Lower leg skin (tissue), 4 donors: ENCODE measurements around the gene FAM227B. TPM values are rescaled to one million over a fixed set of nuclear protein-coding genes. Genes with fewer than 3 reads are reported as not detected.

Experiments used
- DNase-seq, 2 donors: peaks; one replicate each; pipeline ENCODE4 v3.0.0-alpha.2; 2019; ENCODE audit warnings: low spot score in 2 of 2
- H3K4me3 ChIP-seq: fragments of 200-600 bp; sonication (generic); 2 replicates; pipeline ENCODE4 v1.5.1; 2017; ENCODE audit warnings: mild to moderate bottlenecking, low read depth; ENCODE audit not compliant: poor library complexity, severe bottlenecking
- CTCF ChIP-seq, 3 donors: fragments of 450-650 bp; IDR thresholded peaks; one replicate each; pipeline ENCODE4 v1.5.1; 2016; ENCODE audit warnings: antibody characterized with exemption in 3 of 3, mild to moderate bottlenecking in 3 of 3, moderate library complexity in 2 of 3
- POLR2A ChIP-seq, 2 donors: fragments of 450-650 bp; IDR thresholded peaks; one replicate each; pipeline ENCODE4 v1.6.1; 2016 to 2017; ENCODE audit warnings: antibody characterized with exemption in 2 of 2, mild to moderate bottlenecking in 1 of 2, moderate library complexity in 1 of 2
- WGBS, 2 donors: methylation state at CpG; one replicate each; pipeline ENCODE4 v1.1.5; 2018; 5-methylcytosine and 5-hydroxymethylcytosine counted together
- intact Hi-C: fragments of 100-400 bp; cut with DNase I; formaldehyde crosslinking; loops from one replicate; pipeline ENCODE4 v1.15.0; 2023; ENCODE audit warnings: low total_unique reads
- total RNA-seq, 4 donors: library from RNA; depleted of rRNA; stranded (reverse); fragments of >200 nt; gene quantifications; one replicate each; pipeline ENCODE4 v1.1.0, GENCODE V29; 2016

Gene FAM227B
- total RNA-seq, 4 donors from 2014 or later = 3.7 to 9.4 (median 5.5) TPM

GRCh38 chr15:49327927-49328326 is 292.7 kb downstream of the FAM227B start:
- DNase-seq = no peak
- intact Hi-C loops = no loop called here
- no peak overlapping the region for H3K4me3 ChIP-seq
- no peak for TF ChIP-seq POLR2A (IDR thresholded peaks at IDR 0.05)
- TF ChIP-seq CTCF (IDR thresholded peaks at IDR 0.05) = no peak
- 67 to 74% methylated on average over 4 of the region's 4 CpGs for WGBS, 2 donors

GRCh38 chr15:49323207-49323606 is 297.4 kb downstream of the FAM227B start:
- TF ChIP-seq POLR2A (IDR thresholded peaks at IDR 0.05) = no peak
- no peak for TF ChIP-seq CTCF (IDR thresholded peaks at IDR 0.05)
- no peak overlapping the region for H3K4me3 ChIP-seq
- 89 to 92% methylated on average over 1 of the region's 1 CpG for WGBS, 2 donors
- DNase-seq = no peak
- intact Hi-C loops = no loop called here

GRCh38 chr15:49320351-49320750 is 300.3 kb downstream of the FAM227B start:
- TF ChIP-seq CTCF (IDR thresholded peaks at IDR 0.05) (no peak), POLR2A (IDR thresholded peaks at IDR 0.05) (no peak)
- DNase-seq = no peak
- 38 to 48% methylated on average over 1 of the region's 1 CpG for WGBS, 2 donors
- intact Hi-C loops = no loop called here
- H3K4me3 ChIP-seq = no peak overlapping the region

GRCh38 chr15:49315391-49315823 is 305.2 kb downstream of the FAM227B start:
- DNase-seq = no peak
- TF ChIP-seq CTCF (IDR thresholded peaks at IDR 0.05) (no peak), POLR2A (IDR thresholded peaks at IDR 0.05) (no peak)
- H3K4me3 ChIP-seq = no peak overlapping the region
- intact Hi-C loops = no loop called here
- 59 to 72% methylated on average over 2 of the region's 2 CpGs for whole genome bisulfite sequencing, 2 donors

GRCh38 chr15:49314716-49315115 is 305.9 kb downstream of the FAM227B start:
- no peak for DNase-seq
- WGBS, 2 donors = 58 to 68% methylated on average over 1 of the region's 1 CpG
- intact Hi-C loops = no loop called here
- TF ChIP-seq POLR2A (IDR thresholded peaks at IDR 0.05) = no peak
- TF ChIP-seq CTCF (IDR thresholded peaks at IDR 0.05) = no peak
- no peak overlapping the region for H3K4me3 ChIP-seq

- intact Hi-C loops = loop anchor here (2.0 kb wide), 1 partner anchor 439 kb away; no protein-coding TSS in a partner anchor
- H3K4me3 ChIP-seq = no peak overlapping the region
- DNase-seq = no peak
- WGBS, 2 donors = 92 to 100% methylated on average over 1 of the region's 1 CpG
- TF ChIP-seq POLR2A (IDR thresholded peaks at IDR 0.05) = no peak
- no peak for TF ChIP-seq CTCF (IDR thresholded peaks at IDR 0.05)
Observed at GRCh38 chr15:49313650-49314049, 307.0 kb downstream of the FAM227B start.
